HG02678 (cell line): ENCODE measurements around the gene COL15A1.

Experiments
- ATAC-seq: cut with Tn5 transposase; IDR thresholded peaks from one replicate; pipeline ENCODE4 v1.9.1; 2021; ENCODE audit warnings: mild to moderate bottlenecking, moderate library complexity; ENCODE audit not compliant: unreplicated experiment

Gene COL15A1

GRCh38 chr9:98944057-98944733, 488 bp downstream of the COL15A1 start:
- no peak for ATAC-seq

GRCh38 chr9:98944734-98945074, 997 bp downstream of the COL15A1 start:
- no peak for ATAC-seq

- no peak for ATAC-seq
These were observed 5.9 kb downstream of the COL15A1 start for GRCh38 chr9:98949565-98949964.

- no peak for ATAC-seq
These were observed 6.6 kb downstream of the COL15A1 start for GRCh38 chr9:98950262-98950661.

- ATAC-seq: no peak
These were observed 8.3 kb downstream of the COL15A1 start for GRCh38 chr9:98951967-98952366.

GRCh38 chr9:98953581-98954243, 10.0 kb downstream of the COL15A1 start:
- no peak for ATAC-seq

GRCh38 chr9:98954244-98954610, 10.5 kb downstream of the COL15A1 start:
- ATAC-seq: no peak

GRCh38 chr9:98955259-98955658, 11.6 kb downstream of the COL15A1 start:
- no peak for ATAC-seq

- no peak for ATAC-seq
These were observed 14.1 kb downstream of the COL15A1 start for GRCh38 chr9:98957826-98958225.

GRCh38 chr9:98958271-98958984, 14.7 kb downstream of the COL15A1 start:
- no peak for ATAC-seq

GRCh38 chr9:98960409-98960808, 16.7 kb downstream of the COL15A1 start:
- ATAC-seq: no peak

- ATAC-seq: no peak
These were observed 17.9 kb downstream of the COL15A1 start for GRCh38 chr9:98961513-98962180.

GRCh38 chr9:98962181-98962560, 18.5 kb downstream of the COL15A1 start:
- ATAC-seq: no peak

GRCh38 chr9:98962861-98963260, 19.2 kb downstream of the COL15A1 start:
- no peak for ATAC-seq

- no peak for ATAC-seq
These were observed 20.5 kb downstream of the COL15A1 start for GRCh38 chr9:98964201-98964600.

- ATAC-seq: no peak
These were observed 21.2 kb downstream of the COL15A1 start for GRCh38 chr9:98964911-98965336.

- ATAC-seq: no peak
These were observed 23.0 kb downstream of the COL15A1 start for GRCh38 chr9:98966676-98967075.

GRCh38 chr9:98967257-98967656, 23.6 kb downstream of the COL15A1 start:
- no peak for ATAC-seq

GRCh38 chr9:98967680-98968079, 24.0 kb downstream of the COL15A1 start:
- no peak for ATAC-seq

- ATAC-seq: no peak
These were observed 25.1 kb downstream of the COL15A1 start for GRCh38 chr9:98968601-98969337.

GRCh38 chr9:98970532-98971041, 26.9 kb downstream of the COL15A1 start:
- no peak for ATAC-seq
